Smooth muscle cell (in vitro differentiated cells): ENCODE results near the gene PRKCI. TPM values are rescaled to one million over a fixed set of nuclear protein-coding genes. Genes with fewer than 3 reads are reported as not detected.

Source experiments
- DNase-seq: peaks from one replicate; lab custom pipeline; 2025; ENCODE audit not compliant: unreplicated experiment; lab: John Stamatoyannopoulos, UW
- H2AFZ ChIP-seq: fragments of 200-600 bp; sonication (generic); 2 replicates; pipeline ENCODE4 v1.6.0; 2016; ENCODE audit warnings: antibody characterized with exemption, low read depth, mild to moderate bottlenecking
- H3F3A ChIP-seq: fragments of 200-600 bp; sonication (generic); 2 replicates; pipeline ENCODE4 v1.6.0; 2017; ENCODE audit warnings: antibody characterized with exemption, low read depth
- H3K27ac ChIP-seq: fragments of 200-600 bp; sonication (generic); 2 replicates; pipeline ENCODE4 v1.5.1; 2016; ENCODE audit warnings: low read depth, mild to moderate bottlenecking
- H3K27me3 ChIP-seq: fragments of 200-600 bp; sonication (generic); 2 replicates; pipeline ENCODE4 v1.6.1; 2016; ENCODE audit warnings: low read depth, mild to moderate bottlenecking
- H3K36me3 ChIP-seq: fragments of 200-600 bp; sonication (generic); 2 replicates; pipeline ENCODE4 v1.5.1; 2016; ENCODE audit warnings: low read depth
- H3K4me1 ChIP-seq: fragments of 200-600 bp; sonication (generic); 2 replicates; pipeline ENCODE4 v1.5.1; 2016; ENCODE audit warnings: low read depth
- H3K4me2 ChIP-seq: fragments of 200-600 bp; sonication (generic); 2 replicates; pipeline ENCODE4 v1.6.0; 2016; ENCODE audit warnings: mild to moderate bottlenecking
- H3K4me3 ChIP-seq: fragments of 200-600 bp; sonication (generic); 2 replicates; pipeline ENCODE4 v1.5.1; 2016; ENCODE audit warnings: mild to moderate bottlenecking
- H3K79me2 ChIP-seq: fragments of 200-600 bp; sonication (generic); 2 replicates; pipeline ENCODE4 v1.6.0; 2016; ENCODE audit warnings: low read depth, mild to moderate bottlenecking
- H3K9ac ChIP-seq: fragments of 200-600 bp; sonication (generic); 2 replicates; pipeline ENCODE4 v1.6.0; 2016; ENCODE audit warnings: low read depth
- H3K9me3 ChIP-seq: fragments of 200-600 bp; sonication (generic); replicated peaks from 2 replicates; pipeline ENCODE4 v1.5.1; 2016; ENCODE audit warnings: low read depth
- H4K20me1 ChIP-seq: fragments of 200-600 bp; sonication (generic); 2 replicates; pipeline ENCODE4 v1.6.0; 2016; ENCODE audit warnings: low read depth
- WGBS: methylation state at CpG from one replicate; pipeline ENCODE4 v1.1.7; 2016; ENCODE audit warnings: low lambda C conversion rate; 5-methylcytosine and 5-hydroxymethylcytosine counted together
- polyA plus RNA-seq: library from polyadenylated mRNA; unstranded; fragments of >200 nt; fragmentation: Nextera tagmentation; extraction: Ambion mirVana; gene quantifications from 2 replicates; pipeline ENCODE4 v1.2.1, GENCODE V29; 2016
- total RNA-seq: library from RNA; depleted of rRNA; stranded (reverse); fragments of >200 nt; gene quantifications from 2 replicates; pipeline ENCODE4 v1.2.3, GENCODE V29; 2014
- TF ChIP-seq, protein P1 (sequence below): fragments of 200-600 bp; sonication (generic); IDR thresholded peaks from 2 replicates; pipeline ENCODE4 v1.5.1; 2017; ENCODE audit warnings: borderline replicate concordance, mild to moderate bottlenecking, antibody characterized with exemption; ENCODE audit not compliant: insufficient read depth, poor library complexity, severe bottlenecking

PRKCI gene
- total and polyA plus RNA-seq, 2 experiments from 2014 or later, result 20.0 to 62.6 TPM

DNA sequence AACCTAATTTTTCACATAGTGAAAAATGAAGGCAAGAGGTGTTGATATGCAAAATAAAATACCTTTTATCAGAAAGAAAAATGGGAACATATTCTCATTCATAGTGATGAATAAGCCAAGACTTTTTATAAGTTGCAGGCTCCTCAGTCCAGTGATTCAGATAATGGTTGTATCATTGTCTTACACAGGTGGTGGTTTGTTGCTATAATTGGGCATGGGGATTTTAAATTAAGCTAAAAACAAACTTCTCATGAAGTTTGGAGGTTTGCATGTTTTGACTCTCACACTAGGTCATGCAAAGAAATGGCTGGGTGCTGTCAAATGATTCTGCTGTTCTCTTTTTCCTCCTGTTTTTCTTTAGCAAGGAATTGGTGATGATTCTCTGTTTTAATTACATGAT is 74.5 kb downstream of the PRKCI start:
- Histone ChIP-seq H2AFZ (no peak overlapping the region), H3K4me1 (no peaks in the 10 kb centered on the region), H3K27me3 (no peaks in the 10 kb centered on the region), H3K36me3 (peaks cover 15% of the 10 kb centered on the region), H3K79me2 (no peaks in the 10 kb centered on the region), H3F3A (no peaks in the 10 kb centered on the region), H3K27ac (no peak overlapping the region), H3K9ac (no peak overlapping the region), H3K9me3 (no peaks in the 10 kb centered on the region), H3K4me2 (no peak overlapping the region), H3K4me3 (no peak overlapping the region), H4K20me1 (no peaks in the 10 kb centered on the region)
- TF ChIP-seq, protein P1, sequence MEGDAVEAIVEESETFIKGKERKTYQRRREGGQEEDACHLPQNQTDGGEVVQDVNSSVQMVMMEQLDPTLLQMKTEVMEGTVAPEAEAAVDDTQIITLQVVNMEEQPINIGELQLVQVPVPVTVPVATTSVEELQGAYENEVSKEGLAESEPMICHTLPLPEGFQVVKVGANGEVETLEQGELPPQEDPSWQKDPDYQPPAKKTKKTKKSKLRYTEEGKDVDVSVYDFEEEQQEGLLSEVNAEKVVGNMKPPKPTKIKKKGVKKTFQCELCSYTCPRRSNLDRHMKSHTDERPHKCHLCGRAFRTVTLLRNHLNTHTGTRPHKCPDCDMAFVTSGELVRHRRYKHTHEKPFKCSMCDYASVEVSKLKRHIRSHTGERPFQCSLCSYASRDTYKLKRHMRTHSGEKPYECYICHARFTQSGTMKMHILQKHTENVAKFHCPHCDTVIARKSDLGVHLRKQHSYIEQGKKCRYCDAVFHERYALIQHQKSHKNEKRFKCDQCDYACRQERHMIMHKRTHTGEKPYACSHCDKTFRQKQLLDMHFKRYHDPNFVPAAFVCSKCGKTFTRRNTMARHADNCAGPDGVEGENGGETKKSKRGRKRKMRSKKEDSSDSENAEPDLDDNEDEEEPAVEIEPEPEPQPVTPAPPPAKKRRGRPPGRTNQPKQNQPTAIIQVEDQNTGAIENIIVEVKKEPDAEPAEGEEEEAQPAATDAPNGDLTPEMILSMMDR, result no peak
- no peak for DNase-seq

DNA sequence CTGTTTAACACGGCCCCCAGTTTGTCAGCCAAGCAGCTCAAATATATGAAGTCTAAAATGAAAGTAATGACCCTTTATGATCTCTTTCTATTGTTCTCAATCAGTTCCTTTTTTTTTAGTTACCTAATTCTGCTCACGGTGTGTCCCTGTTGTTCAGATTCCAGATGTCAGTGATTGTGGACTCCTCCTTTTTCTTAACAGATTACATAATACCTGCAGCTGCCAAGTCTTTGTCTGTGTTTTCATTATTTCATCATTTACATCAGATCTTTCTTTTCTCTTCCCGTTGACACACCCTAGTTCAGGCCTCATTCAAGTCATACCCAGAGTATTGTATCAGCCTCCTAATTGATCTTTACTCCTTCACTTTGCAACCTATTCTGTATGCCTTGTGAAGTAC is 79.2 kb downstream of the PRKCI start:
- Histone ChIP-seq H3K9me3 (no peaks in the 10 kb centered on the region), H3K27ac (no peak overlapping the region), H2AFZ (no peak overlapping the region), H3F3A (no peaks in the 10 kb centered on the region), H3K9ac (no peak overlapping the region), H3K79me2 (no peaks in the 10 kb centered on the region), H4K20me1 (no peaks in the 10 kb centered on the region), H3K27me3 (no peaks in the 10 kb centered on the region), H3K4me3 (no peak overlapping the region), H3K4me2 (no peak overlapping the region), H3K4me1 (no peaks in the 10 kb centered on the region), H3K36me3 (peaks cover 24% of the 10 kb centered on the region)
- WGBS, result 95% methylated on average over 3 of the region's 3 CpGs
- TF ChIP-seq, protein P1, result no peak
- no peak for DNase-seq

DNA sequence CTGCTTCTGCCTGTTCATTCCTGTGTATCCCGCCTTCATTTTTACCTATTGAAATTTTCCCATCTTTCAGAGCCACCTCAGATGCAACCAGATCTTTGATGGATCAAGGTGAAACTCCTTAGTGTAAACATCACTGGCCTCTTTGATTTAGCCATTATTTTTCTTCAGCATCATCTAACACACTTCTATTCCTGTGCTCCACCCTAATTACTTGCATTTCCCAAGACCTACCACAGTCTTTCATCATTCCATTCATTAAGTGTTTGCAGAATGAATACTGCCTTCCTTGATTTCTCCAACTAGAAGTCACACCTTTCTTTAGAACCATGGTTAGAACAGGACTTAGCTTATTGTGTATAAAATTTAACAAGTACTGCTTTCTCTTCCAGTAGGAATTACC is 79.8 kb downstream of the PRKCI start:
- H3K9me3 ChIP-seq, result no peaks in the 10 kb centered on the region
- no peak overlapping the region for H2AFZ ChIP-seq
- 100% methylated on average over 1 of the region's 1 CpG for WGBS
- H3K36me3 ChIP-seq, result peaks cover 22% of the 10 kb centered on the region
- no peak overlapping the region for H3K9ac ChIP-seq
- H3K27me3 ChIP-seq, result no peaks in the 10 kb centered on the region
- no peak overlapping the region for H3K4me2 ChIP-seq
- no peaks in the 10 kb centered on the region for H4K20me1 ChIP-seq
- no peaks in the 10 kb centered on the region for H3F3A ChIP-seq
- no peak for DNase-seq
- H3K27ac ChIP-seq, result no peak overlapping the region
- TF ChIP-seq, protein P1, result no peak
- no peaks in the 10 kb centered on the region for H3K79me2 ChIP-seq
- no peak overlapping the region for H3K4me3 ChIP-seq
- H3K4me1 ChIP-seq, result no peaks in the 10 kb centered on the region

DNA sequence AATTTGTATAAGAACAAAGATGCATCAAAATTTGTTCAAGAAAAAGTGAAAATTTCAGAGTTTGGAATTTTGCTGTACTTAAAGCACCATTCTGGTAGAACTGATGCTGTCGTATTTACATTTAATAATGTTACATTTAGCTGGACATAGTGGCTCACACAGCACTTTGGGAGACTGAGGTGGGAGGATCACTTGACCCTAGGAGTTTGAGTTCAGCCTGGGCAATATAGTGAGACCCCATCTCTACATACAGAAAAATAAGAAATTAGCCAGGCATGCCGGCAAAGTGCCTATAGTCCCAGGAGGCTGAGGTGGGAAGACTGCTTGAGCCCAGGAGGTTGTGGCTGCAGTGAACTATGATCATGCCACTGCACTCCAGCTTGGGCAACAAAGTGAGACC is 83.8 kb downstream of the PRKCI start:
- Histone ChIP-seq H3K27me3 (no peaks in the 10 kb centered on the region), H4K20me1 (no peaks in the 10 kb centered on the region), H3K4me3 (no peak overlapping the region), H3K27ac (no peak overlapping the region), H2AFZ (no peak overlapping the region), H3K4me2 (no peak overlapping the region), H3K9ac (no peak overlapping the region), H3K36me3 (peaks cover 11% of the 10 kb centered on the region), H3K4me1 (no peaks in the 10 kb centered on the region), H3K79me2 (no peaks in the 10 kb centered on the region), H3K9me3 (no peaks in the 10 kb centered on the region), H3F3A (peaks cover 7% of the 10 kb centered on the region)
- TF ChIP-seq, protein P1, result no peak
- 98% methylated on average over 2 of the region's 2 CpGs for WGBS
- no peak for DNase-seq
